ENCODE results near the gene INO80.

INO80 gene

GRCh38 chr15:41006479-41006878 is 109.6 kb downstream of the INO80 start:
- Histone ChIP-seq H3K9ac (ENCODE audit: low read length) (no peak overlapping the region), H3K4me3 (ENCODE audit: low read length) (no peak overlapping the region), H3K27me3 (ENCODE audit: control insufficient read depth, insufficient read depth, low read length) (no peaks in the 10 kb centered on the region), H3K4me1 (ENCODE audit: control insufficient read depth, insufficient read depth, low read length) (no peaks in the 10 kb centered on the region), H3K27ac (ENCODE audit: low read depth, low read length) (no peak overlapping the region), H3K36me3 (ENCODE audit: control insufficient read depth, insufficient read depth, low read length) (no peaks in the 10 kb centered on the region)

GRCh38 chr15:41004490-41004889 is 111.6 kb downstream of the INO80 start:
- H3K4me1 ChIP-seq (ENCODE audit: control insufficient read depth, insufficient read depth, low read length): no peaks in the 10 kb centered on the region
- H3K9ac ChIP-seq (ENCODE audit: low read length): no peak overlapping the region
- no peak overlapping the region for H3K27ac ChIP-seq (ENCODE audit: low read depth, low read length)
- H3K4me3 ChIP-seq (ENCODE audit: low read length): no peak overlapping the region
- H3K36me3 ChIP-seq (ENCODE audit: control insufficient read depth, insufficient read depth, low read length): peaks cover 6% of the 10 kb centered on the region
- H3K27me3 ChIP-seq (ENCODE audit: control insufficient read depth, insufficient read depth, low read length): no peaks in the 10 kb centered on the region

GRCh38 chr15:41001524-41002214 is 114.4 kb downstream of the INO80 start:
- H3K9ac ChIP-seq (ENCODE audit: low read length): no peak overlapping the region
- H3K36me3 ChIP-seq (ENCODE audit: control insufficient read depth, insufficient read depth, low read length): peaks cover 6% of the 10 kb centered on the region
- H3K27ac ChIP-seq (ENCODE audit: low read depth, low read length): no peak overlapping the region
- no peaks in the 10 kb centered on the region for H3K4me1 ChIP-seq (ENCODE audit: control insufficient read depth, insufficient read depth, low read length)
- no peak overlapping the region for H3K4me3 ChIP-seq (ENCODE audit: low read length)
- H3K27me3 ChIP-seq (ENCODE audit: control insufficient read depth, insufficient read depth, low read length): no peaks in the 10 kb centered on the region

- Histone ChIP-seq H3K27ac (ENCODE audit: low read depth, low read length) (no peak overlapping the region), H3K4me1 (ENCODE audit: control insufficient read depth, insufficient read depth, low read length) (no peaks in the 10 kb centered on the region), H3K9ac (ENCODE audit: low read length) (no peak overlapping the region), H3K27me3 (ENCODE audit: control insufficient read depth, insufficient read depth, low read length) (no peaks in the 10 kb centered on the region), H3K4me3 (ENCODE audit: low read length) (no peak overlapping the region), H3K36me3 (ENCODE audit: control insufficient read depth, insufficient read depth, low read length) (peaks cover 10% of the 10 kb centered on the region)
Observed at GRCh38 chr15:40999190-40999589, 116.9 kb downstream of the INO80 start.

GRCh38 chr15:40995656-40996055 is 120.4 kb downstream of the INO80 start:
- Histone ChIP-seq H3K36me3 (ENCODE audit: control insufficient read depth, insufficient read depth, low read length) (peaks cover 14% of the 10 kb centered on the region), H3K9ac (ENCODE audit: low read length) (no peak overlapping the region), H3K27me3 (ENCODE audit: control insufficient read depth, insufficient read depth, low read length) (no peaks in the 10 kb centered on the region)

GRCh38 chr15:40992825-40993224 is 123.3 kb downstream of the INO80 start:
- H3K9ac ChIP-seq (ENCODE audit: low read length): no peak overlapping the region
- H3K36me3 ChIP-seq (ENCODE audit: control insufficient read depth, insufficient read depth, low read length): peaks cover 8% of the 10 kb centered on the region
- no peak overlapping the region for H3K4me3 ChIP-seq (ENCODE audit: low read length)
- no peak overlapping the region for H3K27ac ChIP-seq (ENCODE audit: low read depth, low read length)
- H3K4me1 ChIP-seq (ENCODE audit: control insufficient read depth, insufficient read depth, low read length): peaks cover 4% of the 10 kb centered on the region
- H3K27me3 ChIP-seq (ENCODE audit: control insufficient read depth, insufficient read depth, low read length): no peaks in the 10 kb centered on the region

More at GRCh38 chr15:40995656-40996055, 120.4 kb downstream of the INO80 start:
- Histone ChIP-seq H3K27ac (ENCODE audit: low read depth, low read length) (no peak overlapping the region), H3K4me1 (ENCODE audit: control insufficient read depth, insufficient read depth, low read length) (peaks cover 4% of the 10 kb centered on the region), H3K4me3 (ENCODE audit: low read length) (no peak overlapping the region)

GRCh38 chr15:40992241-40992741 is 123.8 kb downstream of the INO80 start:
- Histone ChIP-seq H3K36me3 (ENCODE audit: control insufficient read depth, insufficient read depth, low read length) (peaks cover 12% of the 10 kb centered on the region), H3K4me1 (ENCODE audit: control insufficient read depth, insufficient read depth, low read length) (peaks cover 4% of the 10 kb centered on the region), H3K27me3 (ENCODE audit: control insufficient read depth, insufficient read depth, low read length) (no peaks in the 10 kb centered on the region), H3K27ac (ENCODE audit: low read depth, low read length) (peak overlapping the region; percentile 22), H3K9ac (ENCODE audit: low read length) (no peak overlapping the region), H3K4me3 (ENCODE audit: low read length) (no peak overlapping the region)

GRCh38 chr15:40991355-40991754 is 124.7 kb downstream of the INO80 start:
- Histone ChIP-seq H3K36me3 (ENCODE audit: control insufficient read depth, insufficient read depth, low read length) (peaks cover 19% of the 10 kb centered on the region), H3K27me3 (ENCODE audit: control insufficient read depth, insufficient read depth, low read length) (no peaks in the 10 kb centered on the region), H3K27ac (ENCODE audit: low read depth, low read length) (no peak overlapping the region), H3K4me3 (ENCODE audit: low read length) (no peak overlapping the region), H3K9ac (ENCODE audit: low read length) (no peak overlapping the region), H3K4me1 (ENCODE audit: control insufficient read depth, insufficient read depth, low read length) (peaks cover 4% of the 10 kb centered on the region)

- Histone ChIP-seq H3K4me1 (ENCODE audit: control insufficient read depth, insufficient read depth, low read length) (peaks cover 4% of the 10 kb centered on the region), H3K36me3 (ENCODE audit: control insufficient read depth, insufficient read depth, low read length) (peaks cover 17% of the 10 kb centered on the region)
Observed at GRCh38 chr15:40990789-40991188, 125.3 kb downstream of the INO80 start.

GRCh38 chr15:40990080-40990479 is 126.0 kb downstream of the INO80 start:
- no peak overlapping the region for H3K9ac ChIP-seq (ENCODE audit: low read length)
- no peak overlapping the region for H3K27ac ChIP-seq (ENCODE audit: low read depth, low read length)
- H3K27me3 ChIP-seq (ENCODE audit: control insufficient read depth, insufficient read depth, low read length): no peaks in the 10 kb centered on the region
- H3K36me3 ChIP-seq (ENCODE audit: control insufficient read depth, insufficient read depth, low read length): peaks cover 17% of the 10 kb centered on the region
- H3K4me1 ChIP-seq (ENCODE audit: control insufficient read depth, insufficient read depth, low read length): peaks cover 4% of the 10 kb centered on the region
- no peak overlapping the region for H3K4me3 ChIP-seq (ENCODE audit: low read length)

More at GRCh38 chr15:40990789-40991188, 125.3 kb downstream of the INO80 start:
- H3K27me3 ChIP-seq (ENCODE audit: control insufficient read depth, insufficient read depth, low read length): no peaks in the 10 kb centered on the region
- H3K27ac ChIP-seq (ENCODE audit: low read depth, low read length): no peak overlapping the region
- H3K9ac ChIP-seq (ENCODE audit: low read length): no peak overlapping the region
- H3K4me3 ChIP-seq (ENCODE audit: low read length): no peak overlapping the region

- Histone ChIP-seq H3K27ac (ENCODE audit: low read depth, low read length) (no peak overlapping the region), H3K4me3 (ENCODE audit: low read length) (no peak overlapping the region), H3K36me3 (ENCODE audit: control insufficient read depth, insufficient read depth, low read length) (peaks cover 23% of the 10 kb centered on the region), H3K4me1 (ENCODE audit: control insufficient read depth, insufficient read depth, low read length) (peaks cover 4% of the 10 kb centered on the region), H3K27me3 (ENCODE audit: control insufficient read depth, insufficient read depth, low read length) (no peaks in the 10 kb centered on the region), H3K9ac (ENCODE audit: low read length) (no peak overlapping the region)
Observed at GRCh38 chr15:40988156-40988555, 127.9 kb downstream of the INO80 start.

- Histone ChIP-seq H3K36me3 (ENCODE audit: control insufficient read depth, insufficient read depth, low read length) (peaks cover 36% of the 10 kb centered on the region), H3K27ac (ENCODE audit: low read depth, low read length) (no peak overlapping the region), H3K4me1 (ENCODE audit: control insufficient read depth, insufficient read depth, low read length) (no peaks in the 10 kb centered on the region), H3K4me3 (ENCODE audit: low read length) (no peak overlapping the region), H3K27me3 (ENCODE audit: control insufficient read depth, insufficient read depth, low read length) (no peaks in the 10 kb centered on the region), H3K9ac (ENCODE audit: low read length) (no peak overlapping the region)
Observed at GRCh38 chr15:40986820-40987219, 129.3 kb downstream of the INO80 start.

Data from rectal smooth muscle tissue (tissue), 1 donor.